AG04450 (cell line): ENCODE data around the gene CFAP77. TPM values are rescaled to one million over a fixed set of nuclear protein-coding genes. Genes with fewer than 3 reads are reported as not detected.

Experiments
- CTCF ChIA-PET: fragments of 300-600, 350-600 bp; formaldehyde crosslinking; extraction: SDS; loops from one replicate; lab custom pipeline; 2022; ENCODE audit warnings: antibody characterized with exemption, inconsistent platforms; lab: Charles Lee
- POLR2A ChIA-PET: fragments of 350-600 bp; formaldehyde crosslinking; extraction: SDS; loops from one replicate; lab custom pipeline; 2021; ENCODE audit warnings: antibody characterized with exemption, inconsistent platforms; lab: Yijun Ruan, JAX
- DNase-seq: peaks from one replicate; pipeline ENCODE4 v3.0.0-alpha.2; 2011; ENCODE audit warnings: low read depth, low spot score
- H3K27ac ChIP-seq: one replicate; pipeline ENCODE4 v1.5.1; 2012; ENCODE audit warnings: low read depth, low read length, control low read depth
- H3K27me3 ChIP-seq: one replicate; pipeline ENCODE4 v1.6.0; 2012; ENCODE audit warnings: low read length; ENCODE audit not compliant: control insufficient read depth, insufficient read depth
- H3K4me3 ChIP-seq: 2 replicates; pipeline ENCODE4 v1.5.1; 2011; ENCODE audit warnings: mild to moderate bottlenecking, low read depth, low read length, control low read depth
- H3K9me3 ChIP-seq: 2 replicates; pipeline ENCODE4 v1.5.1; 2012; ENCODE audit warnings: low read length; ENCODE audit not compliant: control insufficient read depth, insufficient read depth
- CTCF ChIP-seq: IDR thresholded peaks from 2 replicates; pipeline ENCODE4 v1.5.1; 2011; ENCODE audit warnings: low read depth, low read length, control low read depth, inconsistent platforms
- polyA plus RNA-seq: library from polyadenylated mRNA; depleted of rRNA; stranded (reverse); fragments of >200 nt; gene quantifications from 2 replicates; pipeline ENCODE4 v1.2.3, GENCODE V29; 2011

CFAP77 gene
- polyA plus RNA-seq, 1 experiment, result not detected

GRCh38 chr9:132606066-132606465, 196.1 kb downstream of the CFAP77 start:
- Histone ChIP-seq H3K9me3 (no peaks in the 10 kb centered on the region), H3K27me3 (no peaks in the 10 kb centered on the region), H3K27ac (no peak overlapping the region), H3K4me3 (no peak overlapping the region)
- CTCF ChIA-PET, result no interaction called here
- POLR2A ChIA-PET, result no interaction called here
- no peak for DNase-seq
- TF ChIP-seq CTCF, result no peak

- Histone ChIP-seq H3K9me3 (no peaks in the 10 kb centered on the region), H3K27ac (no peak overlapping the region), H3K27me3 (no peaks in the 10 kb centered on the region), H3K4me3 (no peak overlapping the region)
- CTCF ChIA-PET, result no interaction called here
- POLR2A ChIA-PET, result no interaction called here
- DNase-seq, result no peak
- TF ChIP-seq CTCF, result no peak
These were observed 199.2 kb downstream of the CFAP77 start for GRCh38 chr9:132609184-132609583.

GRCh38 chr9:132609829-132610228, 199.8 kb downstream of the CFAP77 start:
- peak; percentile 60 for DNase-seq
- ChIA-PET POLR2A (no interaction called here), CTCF (no interaction called here)
- Histone ChIP-seq H3K27ac (peak overlapping the region; percentile 75), H3K4me3 (no peak overlapping the region), H3K27me3 (no peaks in the 10 kb centered on the region), H3K9me3 (no peaks in the 10 kb centered on the region)
- TF ChIP-seq CTCF, result no peak

GRCh38 chr9:132610661-132611060, 200.7 kb downstream of the CFAP77 start:
- Histone ChIP-seq H3K27me3 (no peaks in the 10 kb centered on the region), H3K9me3 (no peaks in the 10 kb centered on the region), H3K27ac (no peak overlapping the region), H3K4me3 (no peak overlapping the region)
- POLR2A ChIA-PET, result no interaction called here
- CTCF ChIA-PET, result no interaction called here
- DNase-seq, result no peak
- no peak for TF ChIP-seq CTCF

GRCh38 chr9:132614324-132614723, 204.3 kb downstream of the CFAP77 start:
- no peak for DNase-seq
- H3K27ac ChIP-seq, result no peak overlapping the region
- POLR2A ChIA-PET, result no interaction called here
- no peaks in the 10 kb centered on the region for H3K27me3 ChIP-seq
- no peak for TF ChIP-seq CTCF
- CTCF ChIA-PET, result no interaction called here
- no peaks in the 10 kb centered on the region for H3K9me3 ChIP-seq
- H3K4me3 ChIP-seq, result no peak overlapping the region
